ENCODE results near the gene LMNTD2.
A peak's percentile ranks its signal among the peaks of the same experiment; 100 is the strongest.

The LMNTD2 gene

DNA sequence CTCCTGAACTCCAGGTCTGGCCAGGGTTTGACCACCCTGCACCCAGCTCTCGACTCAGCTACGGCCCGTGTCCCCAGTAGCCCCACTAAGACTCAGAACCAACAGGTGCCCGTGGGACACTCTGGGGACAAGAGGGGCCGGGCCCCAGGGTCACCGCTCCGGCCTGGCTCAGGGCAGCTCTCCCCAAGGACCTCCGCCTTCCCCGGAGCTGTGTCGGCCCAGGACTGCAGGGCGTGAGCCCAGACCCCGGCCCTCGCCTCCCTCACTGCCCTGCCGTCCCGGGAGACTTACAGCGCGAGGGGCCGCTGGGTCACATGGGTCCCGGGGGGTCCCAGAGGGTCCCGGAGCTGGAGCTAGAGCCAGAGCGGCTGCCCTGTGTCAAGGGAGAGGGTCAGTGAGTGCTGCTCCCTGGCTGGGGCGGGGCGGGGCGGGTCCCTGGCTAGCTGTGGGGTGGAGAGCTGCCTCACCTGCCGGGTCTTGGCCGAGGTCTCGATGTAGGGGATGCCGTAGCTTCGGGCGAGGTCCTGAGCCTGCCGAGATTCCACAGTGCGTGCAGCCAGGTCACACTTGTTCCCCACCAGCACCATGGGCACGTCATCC, 27.5 kb downstream of the LMNTD2 start:
- Mint-ChIP-seq H3K4me1 (ENCODE audit: low read depth) (peaks cover 5% of the 10 kb centered on the region), H3K9me3 (no peaks in the 10 kb centered on the region), H3K36me3 (ENCODE audit: low read depth) (peaks cover 7% of the 10 kb centered on the region), H3K27me3 (ENCODE audit: low read depth) (no peaks in the 10 kb centered on the region), H3K27ac (no peak overlapping the region), H3K4me3 (no peak overlapping the region)
- no peak for DNase-seq (ENCODE audit: low spot score)

DNA sequence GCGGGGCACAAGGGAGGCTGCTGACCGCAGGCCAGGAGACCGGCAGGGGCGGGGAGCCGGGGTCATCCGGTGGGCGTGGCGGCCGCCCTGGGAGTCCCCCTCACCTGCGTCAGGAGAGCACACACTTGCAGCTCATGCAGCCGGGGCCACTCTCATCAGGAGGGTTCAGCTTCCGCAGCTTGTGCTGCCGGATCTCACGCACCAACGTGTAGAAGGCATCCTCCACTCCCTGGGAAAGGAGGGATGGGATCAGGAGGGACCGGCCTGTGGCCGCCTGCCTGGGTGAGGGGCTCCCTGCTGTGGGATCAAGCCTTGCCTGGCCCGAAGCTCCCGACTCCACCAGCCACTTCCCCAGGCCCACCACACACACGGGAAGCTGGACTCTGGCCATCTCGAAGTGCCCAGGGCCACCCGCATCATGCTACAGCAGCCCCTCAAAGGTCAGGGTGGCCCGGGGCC, 28.0 kb downstream of the LMNTD2 start:
- Mint-ChIP-seq H3K27ac (no peak overlapping the region), H3K9me3 (no peaks in the 10 kb centered on the region), H3K36me3 (ENCODE audit: low read depth) (peaks cover 7% of the 10 kb centered on the region), H3K27me3 (ENCODE audit: low read depth) (no peaks in the 10 kb centered on the region), H3K4me3 (no peak overlapping the region), H3K4me1 (ENCODE audit: low read depth) (peaks cover 3% of the 10 kb centered on the region)
- no peak for DNase-seq (ENCODE audit: low spot score)

DNA sequence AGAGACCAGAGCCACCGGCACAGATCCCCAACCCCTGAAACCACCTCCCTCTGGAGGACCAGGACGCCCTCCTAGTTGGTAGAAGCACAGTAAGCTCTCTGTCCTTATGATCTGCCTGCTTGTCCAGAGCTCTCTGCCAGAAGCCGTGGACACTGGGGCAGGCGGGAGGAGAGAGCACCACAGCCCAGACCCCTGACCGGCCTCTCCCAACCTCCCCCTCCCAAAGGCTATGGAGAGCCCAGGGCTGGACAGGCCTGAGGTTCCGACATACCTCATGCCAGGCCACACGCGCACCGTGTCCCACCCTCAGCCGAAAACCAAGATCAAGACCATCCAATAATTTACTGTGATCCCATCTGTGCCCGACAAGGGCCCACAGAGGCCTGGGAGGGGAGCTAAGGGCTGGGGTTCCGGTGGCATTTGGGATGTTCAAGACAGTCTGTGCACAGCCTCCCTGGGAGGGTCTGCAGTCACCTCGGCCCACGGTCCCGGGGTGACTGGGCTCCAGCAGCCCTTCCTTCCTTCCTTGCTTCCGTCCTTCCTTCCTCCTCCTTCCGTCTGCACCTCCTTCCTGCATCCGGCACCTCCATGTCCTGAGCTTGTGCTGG, 28.5 kb downstream of the LMNTD2 start:
- no peak overlapping the region for H3K27ac Mint-ChIP-seq
- no peaks in the 10 kb centered on the region for H3K27me3 Mint-ChIP-seq (ENCODE audit: low read depth)
- no peak overlapping the region for H3K4me3 Mint-ChIP-seq
- DNase-seq (ENCODE audit: low spot score) = no peak
- peaks cover 7% of the 10 kb centered on the region for H3K36me3 Mint-ChIP-seq (ENCODE audit: low read depth)
- peaks cover 3% of the 10 kb centered on the region for H3K4me1 Mint-ChIP-seq (ENCODE audit: low read depth)
- H3K9me3 Mint-ChIP-seq = no peaks in the 10 kb centered on the region

DNA sequence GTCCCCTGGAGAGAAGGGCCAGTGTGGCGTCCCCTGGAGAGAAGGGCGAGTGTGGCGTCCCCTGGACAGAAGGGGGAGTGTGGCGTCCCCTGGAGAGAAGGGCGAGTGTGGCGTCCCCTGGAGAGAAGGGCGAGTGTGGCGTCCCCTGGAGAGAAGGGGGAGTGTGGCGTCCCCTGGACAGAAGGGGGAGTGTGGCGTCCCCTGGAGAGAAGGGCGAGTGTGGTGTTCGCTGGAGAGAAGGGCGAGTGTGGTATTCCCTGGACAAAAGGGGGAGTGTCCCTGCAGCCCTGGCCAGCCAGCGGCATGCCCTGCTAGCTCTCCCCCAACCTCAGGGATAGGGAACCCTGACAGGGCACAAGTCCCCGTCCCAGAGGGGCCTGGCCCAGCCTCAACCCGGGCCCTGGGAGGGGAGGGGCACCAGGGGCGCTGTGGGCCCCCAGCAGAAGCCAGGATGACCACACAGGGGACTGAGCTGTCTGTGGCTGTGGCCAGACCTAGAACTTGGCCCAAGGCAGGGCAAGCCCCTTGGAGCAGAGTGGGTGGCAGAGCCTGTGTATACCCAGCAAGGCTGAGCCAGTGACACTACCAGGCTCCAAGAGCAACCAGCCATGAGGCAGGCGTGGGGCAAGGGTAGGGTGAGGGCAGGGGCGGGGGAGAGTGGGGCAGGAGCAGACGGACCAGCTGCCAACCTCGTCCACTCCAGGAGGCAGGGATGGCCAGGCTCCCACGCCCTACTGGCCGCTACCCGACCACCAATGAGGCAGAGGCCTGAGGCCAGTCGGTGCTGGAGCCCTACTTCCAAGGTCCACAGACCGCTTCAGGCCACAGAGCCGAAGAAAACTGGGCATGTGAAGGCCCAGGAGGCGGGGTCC, 29.3 kb downstream of the LMNTD2 start:
- Mint-ChIP-seq H3K4me3 (no peak overlapping the region), H3K36me3 (ENCODE audit: low read depth) (peaks cover 7% of the 10 kb centered on the region), H3K27me3 (ENCODE audit: low read depth) (no peaks in the 10 kb centered on the region), H3K4me1 (ENCODE audit: low read depth) (peaks cover 2% of the 10 kb centered on the region), H3K27ac (no peak overlapping the region), H3K9me3 (no peaks in the 10 kb centered on the region)
- no peak for DNase-seq (ENCODE audit: low spot score)

DNA sequence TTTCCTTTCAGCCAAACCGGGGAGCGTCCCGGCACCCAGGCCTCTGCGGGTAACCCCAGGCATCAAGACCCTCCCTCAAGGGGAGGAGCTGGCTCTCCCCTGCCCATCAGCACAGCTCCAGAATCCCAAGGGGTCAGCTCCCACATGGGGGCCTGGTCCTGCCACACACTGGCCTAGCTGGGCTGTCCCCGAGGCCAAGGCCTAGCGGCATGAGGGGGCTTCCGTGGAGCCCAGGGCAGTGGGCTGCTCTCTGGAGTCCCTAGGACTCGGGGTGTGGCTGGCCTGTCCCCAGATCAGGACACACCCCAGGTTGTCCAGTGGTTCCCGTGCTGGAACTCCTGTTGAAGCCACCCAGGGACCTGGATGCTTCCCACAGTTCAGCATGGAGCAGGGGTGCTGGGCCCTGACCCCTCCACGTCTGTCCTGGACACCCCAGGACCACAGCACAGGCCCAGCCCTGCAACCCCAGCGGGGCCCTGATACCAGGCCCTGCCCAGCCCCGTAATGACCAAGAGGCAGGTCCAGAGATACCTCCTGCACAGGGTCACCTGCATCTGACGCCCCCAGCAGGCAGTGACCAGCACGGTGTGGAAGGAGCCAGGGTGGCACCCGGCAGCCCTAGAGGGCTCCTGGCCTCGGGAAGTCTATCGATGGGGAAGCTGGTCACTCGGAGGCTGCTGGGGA, 30.7 kb downstream of the LMNTD2 start:
- Mint-ChIP-seq H3K4me3 (no peak overlapping the region), H3K27ac (no peak overlapping the region), H3K4me1 (ENCODE audit: low read depth) (no peaks in the 10 kb centered on the region), H3K36me3 (ENCODE audit: low read depth) (peaks cover 7% of the 10 kb centered on the region), H3K27me3 (ENCODE audit: low read depth) (no peaks in the 10 kb centered on the region), H3K9me3 (no peaks in the 10 kb centered on the region)
- DNase-seq (ENCODE audit: low spot score) = no peak

DNA sequence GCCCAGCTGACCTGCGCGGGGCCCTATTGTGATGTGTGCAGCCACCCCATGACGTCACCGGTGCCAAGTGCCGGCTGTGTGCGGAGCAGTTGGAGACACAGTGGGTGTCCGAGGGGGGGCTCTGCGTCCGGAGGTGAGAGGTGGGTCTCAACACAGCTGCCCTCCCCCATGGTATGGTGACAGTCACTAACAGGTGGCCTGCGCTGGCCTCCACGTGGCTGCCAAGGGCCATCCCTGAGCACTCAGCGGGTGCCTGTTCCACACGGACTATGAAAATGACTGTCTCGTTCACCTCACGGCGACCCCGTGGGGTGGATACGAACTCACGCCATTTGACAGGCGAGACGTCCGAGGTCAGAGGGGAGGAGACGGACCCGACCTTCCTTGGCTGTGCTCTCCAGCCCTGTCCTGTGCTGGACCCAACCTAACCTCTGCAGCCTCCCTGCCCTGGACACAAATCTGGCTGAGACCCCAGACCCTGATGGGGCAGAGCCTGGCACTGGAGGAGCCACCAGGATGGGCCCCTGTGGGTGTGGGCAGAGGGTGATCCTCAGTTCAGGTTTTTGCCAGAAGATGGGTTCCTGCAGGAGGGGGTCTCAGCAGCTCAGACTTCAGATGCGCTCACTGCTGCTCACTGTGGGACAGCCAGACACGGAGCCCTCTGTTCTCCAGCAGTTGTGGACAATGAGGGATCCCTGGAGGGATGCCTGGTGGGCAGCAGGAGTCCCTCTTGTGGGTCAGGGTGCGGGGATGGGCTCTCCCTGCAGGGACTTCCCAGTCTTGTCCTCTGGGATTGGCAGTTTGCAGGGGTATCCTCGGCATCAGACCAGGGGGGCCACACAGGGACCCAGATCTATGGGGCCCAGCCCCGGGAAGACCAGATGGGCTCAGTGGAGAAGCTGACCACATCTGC, 31.5 kb downstream of the LMNTD2 start:
- no peaks in the 10 kb centered on the region for H3K27me3 Mint-ChIP-seq (ENCODE audit: low read depth)
- no peak overlapping the region for H3K4me3 Mint-ChIP-seq
- no peak overlapping the region for H3K27ac Mint-ChIP-seq
- no peaks in the 10 kb centered on the region for H3K4me1 Mint-ChIP-seq (ENCODE audit: low read depth)
- no peaks in the 10 kb centered on the region for H3K9me3 Mint-ChIP-seq
- H3K36me3 Mint-ChIP-seq (ENCODE audit: low read depth) = peaks cover 7% of the 10 kb centered on the region
- no peak for DNase-seq (ENCODE audit: low spot score)

DNA sequence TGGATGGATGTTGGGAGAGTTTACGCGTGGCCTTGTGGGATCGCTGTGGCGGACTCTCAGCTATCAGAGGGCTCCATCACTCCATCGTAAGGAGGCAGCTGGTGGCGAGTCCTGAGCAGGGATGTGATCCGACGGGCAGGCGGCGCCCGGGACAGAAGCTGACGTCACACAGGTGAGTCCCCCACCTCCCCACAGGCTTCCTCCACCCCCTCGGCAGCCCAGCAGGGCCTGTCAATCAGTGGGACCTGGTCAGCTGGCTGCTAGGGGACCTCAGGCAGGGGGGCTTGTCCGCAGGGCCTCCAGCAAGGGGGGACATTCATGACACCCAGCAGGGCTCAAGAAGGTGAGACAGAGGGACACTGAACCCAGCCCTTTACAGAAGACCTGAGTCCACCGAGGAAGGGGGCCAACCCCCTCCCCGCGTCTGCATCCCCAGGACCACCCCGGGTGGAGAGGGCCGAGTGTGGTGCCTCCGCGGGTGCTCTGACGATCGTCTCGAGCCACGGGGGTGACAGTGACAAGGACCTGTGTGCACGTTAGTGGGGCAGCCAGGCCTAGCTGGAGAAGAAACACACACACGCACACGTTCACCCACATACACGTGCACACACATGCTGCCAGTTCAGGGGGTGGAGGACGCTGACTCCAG, 32.2 kb downstream of the LMNTD2 start:
- H3K27ac Mint-ChIP-seq = no peak overlapping the region
- no peak for DNase-seq (ENCODE audit: low spot score)
- no peak overlapping the region for H3K4me3 Mint-ChIP-seq
- H3K36me3 Mint-ChIP-seq (ENCODE audit: low read depth) = peaks cover 7% of the 10 kb centered on the region
- no peaks in the 10 kb centered on the region for H3K9me3 Mint-ChIP-seq
- no peaks in the 10 kb centered on the region for H3K4me1 Mint-ChIP-seq (ENCODE audit: low read depth)
- H3K27me3 Mint-ChIP-seq (ENCODE audit: low read depth) = no peaks in the 10 kb centered on the region

DNA sequence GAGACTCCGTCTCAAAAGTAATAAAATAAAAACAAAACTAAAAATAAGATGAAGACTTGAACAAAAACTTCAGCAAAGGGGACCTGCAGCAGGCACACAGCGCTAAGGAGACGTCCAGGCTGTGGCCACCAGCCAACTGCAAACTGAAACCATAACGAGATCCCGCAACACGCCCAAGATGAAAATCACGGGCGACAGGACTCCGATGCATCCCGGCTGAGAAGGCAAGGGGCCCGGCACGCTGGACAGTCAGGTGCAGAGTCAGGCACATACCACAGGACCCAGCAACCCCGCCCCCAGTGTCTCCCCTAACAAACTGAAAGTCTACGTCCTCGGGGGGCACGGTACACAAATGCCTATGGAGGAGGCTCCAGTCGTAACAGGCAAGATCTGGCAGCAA, 34.3 kb downstream of the LMNTD2 start:
- Mint-ChIP-seq H3K4me1 (ENCODE audit: low read depth) (no peaks in the 10 kb centered on the region), H3K27ac (no peak overlapping the region), H3K9me3 (no peaks in the 10 kb centered on the region), H3K27me3 (ENCODE audit: low read depth) (no peaks in the 10 kb centered on the region), H3K36me3 (ENCODE audit: low read depth) (no peaks in the 10 kb centered on the region), H3K4me3 (no peak overlapping the region)
- no peak for DNase-seq (ENCODE audit: low spot score)

DNA sequence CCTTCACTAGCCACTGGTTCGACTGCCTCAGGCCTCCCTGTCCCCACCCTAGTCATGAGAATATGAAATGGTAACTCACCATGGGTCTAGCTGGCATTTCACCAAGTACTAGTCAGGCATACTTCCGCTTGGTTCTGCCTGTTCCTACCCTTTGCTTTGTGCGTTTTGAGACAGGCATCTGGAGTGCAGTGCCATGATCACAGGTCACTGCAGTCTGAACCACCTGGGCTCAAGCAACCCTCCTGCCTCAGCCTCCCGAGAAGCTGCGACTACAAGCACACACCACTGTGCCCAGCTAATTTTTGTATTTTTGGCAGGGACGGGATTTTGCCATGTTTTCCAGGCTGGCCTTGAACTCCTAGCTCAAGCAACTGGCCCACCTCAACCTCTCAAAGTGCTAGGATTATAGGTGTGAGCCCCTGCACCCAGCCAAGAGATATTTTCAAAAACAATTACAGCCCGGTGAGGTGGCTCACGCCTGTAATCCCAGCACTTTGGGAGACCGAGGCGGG, 39.3 kb downstream of the LMNTD2 start:
- H3K4me3 Mint-ChIP-seq = no peak overlapping the region
- peaks cover 7% of the 10 kb centered on the region for H3K9me3 Mint-ChIP-seq
- H3K4me1 Mint-ChIP-seq (ENCODE audit: low read depth) = peaks cover 2% of the 10 kb centered on the region
- peaks cover 4% of the 10 kb centered on the region for H3K36me3 Mint-ChIP-seq (ENCODE audit: low read depth)
- no peak for DNase-seq (ENCODE audit: low spot score)
- H3K27ac Mint-ChIP-seq = no peak overlapping the region
- no peaks in the 10 kb centered on the region for H3K27me3 Mint-ChIP-seq (ENCODE audit: low read depth)

DNA sequence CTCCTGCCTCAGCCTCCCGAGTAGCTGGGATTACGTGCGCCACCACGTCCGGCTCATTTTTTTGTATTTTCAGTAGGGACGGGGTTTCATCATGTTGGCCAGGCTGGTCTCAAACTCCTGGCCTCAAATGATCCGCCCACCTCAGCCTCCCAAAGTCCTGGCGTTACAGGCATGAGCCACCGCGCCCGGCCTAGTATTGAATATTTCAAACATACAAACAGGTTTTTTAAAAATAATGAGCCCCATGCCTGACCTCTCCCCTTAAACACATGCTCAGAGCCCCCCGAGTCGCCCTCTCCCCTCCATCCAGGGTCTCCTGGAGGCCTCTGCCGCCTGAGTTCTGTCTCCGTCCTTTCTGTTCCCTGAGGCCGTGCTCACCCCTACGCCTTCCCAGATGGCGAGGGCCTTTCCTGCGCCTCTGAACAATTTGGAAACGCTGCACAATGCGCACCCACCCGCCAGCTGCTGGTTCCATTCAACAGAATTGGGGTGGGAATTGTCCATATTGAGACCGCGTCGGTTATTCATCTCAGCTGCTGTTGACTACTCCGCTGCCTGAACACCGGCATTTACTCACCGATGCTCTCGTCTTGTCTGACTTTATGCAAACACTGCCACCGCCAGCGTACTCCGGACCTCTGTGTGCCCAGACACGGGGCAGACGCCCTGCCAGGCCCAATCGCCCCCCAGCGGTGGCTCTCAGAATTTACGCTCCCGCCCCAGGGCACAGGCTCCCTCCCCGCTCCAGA, 39.9 kb downstream of the LMNTD2 start:
- no peak overlapping the region for H3K4me3 Mint-ChIP-seq
- H3K27me3 Mint-ChIP-seq (ENCODE audit: low read depth) = no peaks in the 10 kb centered on the region
- H3K27ac Mint-ChIP-seq = no peak overlapping the region
- peak; percentile 26 for DNase-seq (ENCODE audit: low spot score)
- peaks cover 6% of the 10 kb centered on the region for H3K36me3 Mint-ChIP-seq (ENCODE audit: low read depth)
- H3K4me1 Mint-ChIP-seq (ENCODE audit: low read depth) = peaks cover 2% of the 10 kb centered on the region
- H3K9me3 Mint-ChIP-seq = peaks cover 7% of the 10 kb centered on the region

DNA sequence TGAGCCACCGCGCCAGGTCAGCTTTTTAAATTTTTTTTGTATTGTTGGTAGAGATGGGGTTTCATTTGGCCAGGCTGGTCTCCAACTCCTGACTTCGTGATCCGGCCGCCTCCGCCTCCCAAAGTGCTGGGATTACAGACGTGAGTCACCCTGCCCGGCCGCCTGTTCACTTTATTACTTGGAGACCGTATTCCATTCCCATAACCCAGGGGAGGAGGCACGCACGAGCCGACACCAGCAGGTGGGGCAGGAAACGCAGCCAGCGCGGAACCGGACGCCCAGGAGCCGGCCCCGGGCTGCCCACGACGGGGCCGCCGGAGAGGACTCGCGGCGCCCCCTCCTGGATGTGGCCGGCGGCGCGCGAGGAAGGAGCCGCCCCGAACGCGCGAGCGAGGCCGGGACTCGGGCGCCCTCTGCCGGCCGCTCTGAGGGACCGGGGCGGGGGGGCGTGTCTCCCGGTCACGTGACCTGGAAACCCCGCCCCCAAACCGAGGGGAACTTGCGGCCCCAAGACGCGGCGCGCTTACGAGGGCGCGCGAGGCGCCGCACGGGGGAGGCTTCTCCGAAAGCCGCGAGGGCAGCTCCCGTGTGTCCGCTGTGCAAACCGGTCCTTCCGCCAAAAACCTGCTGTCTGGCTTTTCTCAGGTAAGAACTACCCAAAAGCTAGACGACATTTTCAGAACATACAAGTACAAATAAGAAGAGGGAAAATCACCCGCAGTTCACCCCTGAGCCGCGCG, 41.9 kb downstream of the LMNTD2 start:
- H3K9me3 Mint-ChIP-seq = peaks cover 7% of the 10 kb centered on the region
- peak overlapping the region; percentile 81 for H3K4me3 Mint-ChIP-seq

More for the DNA sequence above, 41.9 kb downstream of the LMNTD2 start:
- peak; percentile 84 for DNase-seq (ENCODE audit: low spot score)
- Mint-ChIP-seq H3K36me3 (ENCODE audit: low read depth) (peaks cover 14% of the 10 kb centered on the region), H3K27me3 (ENCODE audit: low read depth) (no peaks in the 10 kb centered on the region), H3K27ac (peak overlapping the region; percentile 80), H3K4me1 (ENCODE audit: low read depth) (peaks cover 2% of the 10 kb centered on the region)

Data from T-helper 2 cell treated with Interferon-gamma antibody and Interleukin-4, amounts not matched to agents 5 μg/mL and 100 μg/mL, for 36 hours (primary cell).